Measurements from ENCODE around the gene PEAK1.
"Not testable (repeated sequence)": the region's sequence is repeated elsewhere in the genome, so short reads cannot be mapped to it uniquely, and the experiment has no call there.

The PEAK1 gene

GRCh38 chr15:77311618-77312398, 108.1 kb downstream of the PEAK1 start:
- DNase-seq (ENCODE audit: low read depth in 2 of 2), result no peak

GRCh38 chr15:77311020-77311419, 108.9 kb downstream of the PEAK1 start:
- DNase-seq (ENCODE audit: low read depth in 2 of 2), result no peak

GRCh38 chr15:77309392-77309791, 110.5 kb downstream of the PEAK1 start:
- no peak for DNase-seq (ENCODE audit: low read depth in 2 of 2)

DNA sequence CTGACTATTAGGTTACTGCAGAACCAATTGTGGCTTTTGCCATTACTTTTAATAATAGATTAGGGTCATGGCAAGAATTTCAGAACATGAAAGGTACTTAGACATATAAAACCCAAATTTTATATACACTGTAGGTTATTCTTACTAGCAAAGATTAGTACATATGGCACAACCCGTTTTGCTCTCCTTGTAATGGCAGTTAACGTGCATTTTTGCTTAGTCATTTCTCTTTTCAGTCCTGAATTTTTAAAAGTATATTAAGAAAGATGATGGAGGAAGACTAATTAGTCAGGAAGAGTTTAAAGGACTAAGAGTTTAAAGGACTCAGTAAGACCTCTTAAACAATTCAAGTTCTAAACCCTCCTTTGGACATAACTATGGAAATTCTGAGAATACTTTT, 114.0 kb downstream of the PEAK1 start:
- DNase-seq (ENCODE audit: low read depth in 2 of 2), result no peak

GRCh38 chr15:77296773-77297337, 123.0 kb downstream of the PEAK1 start:
- DNase-seq (ENCODE audit: low read depth in 2 of 2), result no peak

DNA sequence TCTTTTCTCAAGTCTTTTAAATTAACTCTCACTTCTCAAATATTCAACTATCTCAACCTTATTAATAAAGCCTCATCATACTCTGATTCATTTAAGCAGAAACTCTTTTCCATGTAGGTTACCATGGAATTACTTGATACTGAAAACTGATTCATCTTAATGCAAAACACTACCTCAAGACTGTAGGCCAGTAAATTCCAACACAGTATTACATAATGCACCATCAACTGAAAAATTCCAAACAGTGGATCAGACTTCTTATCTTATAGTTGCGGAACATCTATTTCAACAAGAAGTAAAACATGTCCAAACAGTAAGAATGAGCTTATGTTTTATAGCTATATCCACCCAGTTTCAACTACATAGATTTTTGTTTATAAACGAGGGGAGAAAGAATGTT, 124.5 kb downstream of the PEAK1 start:
- DNase-seq (ENCODE audit: low read depth in 2 of 2), result no peak

- DNase-seq (ENCODE audit: low read depth in 2 of 2), result no peak
These were observed 126.8 kb downstream of the PEAK1 start for GRCh38 chr15:77292969-77293558.

- no peak for DNase-seq (ENCODE audit: low read depth in 2 of 2)
These were observed 128.8 kb downstream of the PEAK1 start for GRCh38 chr15:77291107-77291506.

DNA sequence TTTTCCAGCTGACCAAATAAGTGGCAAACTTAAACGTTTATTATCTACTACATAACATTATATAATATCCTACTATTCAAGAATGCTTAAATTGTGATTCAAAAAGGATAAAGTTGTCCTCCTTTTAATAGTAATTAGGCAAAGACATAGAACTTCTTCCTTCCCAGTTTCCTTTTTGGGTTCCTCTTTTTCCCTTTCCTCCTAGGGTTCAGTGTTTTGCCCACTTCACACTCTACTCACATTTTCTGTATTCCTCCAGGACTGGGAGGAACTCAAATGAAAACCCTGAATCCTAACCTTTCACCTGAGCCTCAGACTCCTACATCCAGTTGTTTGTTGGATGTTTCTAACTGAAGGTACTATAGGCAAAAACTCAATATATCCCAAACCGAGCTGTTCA, 132.5 kb downstream of the PEAK1 start:
- no peak for DNase-seq (ENCODE audit: low read depth in 2 of 2)

GRCh38 chr15:77285057-77285997, 134.6 kb downstream of the PEAK1 start:
- DNase-seq (ENCODE audit: low read depth in 2 of 2), result no peak

GRCh38 chr15:77282333-77282732, 137.6 kb downstream of the PEAK1 start:
- DNase-seq (ENCODE audit: low read depth in 2 of 2), result no peak

DNA sequence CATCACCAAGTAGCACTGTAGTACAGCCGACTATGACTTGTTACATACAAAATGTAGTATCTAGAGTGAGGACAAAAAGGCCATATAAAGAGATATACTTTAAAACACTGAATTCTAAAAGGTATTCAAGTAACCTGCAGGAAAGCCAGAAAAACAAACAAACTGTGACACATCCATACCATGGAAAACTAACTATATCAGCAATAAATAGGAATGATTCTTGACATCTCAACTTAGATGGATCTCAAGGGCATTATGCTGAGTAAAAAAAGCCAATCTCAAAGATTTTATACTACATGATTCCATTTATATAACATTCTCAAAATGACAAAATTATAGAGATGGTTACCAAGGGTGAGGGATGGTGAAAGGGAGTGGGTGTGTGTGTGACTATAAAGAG, 143.0 kb downstream of the PEAK1 start:
- DNase-seq (ENCODE audit: low read depth in 2 of 2), result no peak

DNA sequence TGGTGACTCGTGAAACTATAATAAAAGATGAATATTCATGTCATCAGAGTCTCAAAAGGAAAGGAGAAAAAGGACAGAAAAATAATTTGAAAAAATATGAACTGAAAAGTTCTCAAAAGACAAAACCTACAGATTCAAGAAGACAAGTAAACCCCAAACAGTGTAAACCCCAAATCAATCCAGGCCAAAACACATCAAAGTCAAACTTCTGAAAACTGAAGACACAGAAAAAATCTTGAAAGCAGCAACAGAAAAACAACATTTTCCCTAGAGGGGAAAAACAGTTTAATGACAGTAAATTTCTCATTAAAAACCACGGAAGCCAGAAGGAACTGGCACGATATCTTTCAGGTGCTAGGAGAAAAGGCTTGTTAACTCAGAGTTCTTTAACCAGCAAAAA, 143.8 kb downstream of the PEAK1 start:
- no peak for DNase-seq (ENCODE audit: low read depth in 2 of 2)

GRCh38 chr15:77273136-77273535, 146.8 kb downstream of the PEAK1 start:
- not testable (repeated sequence) for DNase-seq (ENCODE audit: low read depth in 2 of 2)

- no peak for DNase-seq (ENCODE audit: low read depth in 2 of 2)
These were observed 153.1 kb downstream of the PEAK1 start for GRCh38 chr15:77266708-77267386.

DNA sequence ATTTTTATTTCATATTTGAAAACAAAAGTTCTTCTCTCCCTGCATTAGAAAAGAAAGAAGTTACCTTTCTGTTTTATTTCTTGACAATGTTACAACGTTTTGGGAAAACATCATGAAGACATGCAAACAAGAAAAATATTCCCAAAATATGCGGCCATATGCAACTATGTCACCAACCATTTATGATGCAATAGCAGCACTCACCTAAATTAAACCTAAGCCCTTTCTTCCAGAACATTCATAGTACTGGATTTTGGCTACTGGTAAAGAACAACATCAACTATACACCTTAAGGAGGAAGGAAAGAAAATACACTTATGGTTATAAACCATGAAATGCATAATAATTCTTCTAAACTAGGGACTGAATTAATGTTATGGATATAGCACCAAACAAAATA, 164.5 kb downstream of the PEAK1 start:
- DNase-seq (ENCODE audit: low read depth in 2 of 2), result no peak

DNA sequence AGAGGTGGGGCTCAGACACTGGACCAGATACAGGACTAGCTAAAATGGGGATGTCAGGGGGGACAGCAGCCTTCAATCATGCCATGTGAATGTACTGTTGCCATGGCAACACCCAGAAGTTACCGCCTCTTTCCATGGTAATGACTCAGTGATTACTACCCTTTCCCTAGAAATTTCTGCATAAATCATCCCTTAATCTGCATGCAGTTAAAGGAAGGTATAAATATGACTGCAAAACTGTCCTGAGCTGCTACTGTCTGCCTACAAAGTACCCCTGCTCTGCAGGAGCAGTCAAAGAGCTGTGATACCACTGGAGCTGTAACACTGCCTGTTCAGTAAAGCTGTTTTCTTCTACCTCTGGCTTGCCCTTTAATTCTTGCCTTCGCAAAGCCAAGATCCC, 168.2 kb downstream of the PEAK1 start:
- DNase-seq (ENCODE audit: low read depth in 2 of 2), result no peak

DNA sequence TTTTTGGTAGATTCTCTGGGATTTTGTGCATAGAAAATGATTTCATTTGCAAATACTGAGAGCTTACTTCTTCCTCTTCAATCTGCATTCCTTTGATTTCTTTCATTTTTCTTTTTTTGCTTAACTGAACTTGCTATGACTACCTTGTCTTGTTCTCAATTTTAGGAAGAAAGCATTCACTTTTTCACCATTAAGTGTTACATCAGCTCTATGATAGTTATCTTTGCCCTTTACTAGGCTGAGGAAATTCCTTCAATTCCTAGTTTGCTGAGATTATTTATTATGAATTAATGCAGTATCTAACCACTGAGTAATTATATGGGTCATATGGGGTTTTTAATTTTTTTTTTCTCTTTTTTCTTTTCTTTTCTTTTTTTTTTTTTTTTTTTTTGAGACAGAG, 172.8 kb downstream of the PEAK1 start:
- no peak for DNase-seq (ENCODE audit: low read depth in 2 of 2)

GRCh38 chr15:77243716-77244401, 176.0 kb downstream of the PEAK1 start:
- DNase-seq (ENCODE audit: low read depth in 2 of 2), result no peak

- DNase-seq (ENCODE audit: low read depth in 2 of 2), result no peak
These were observed 176.8 kb downstream of the PEAK1 start for GRCh38 chr15:77243135-77243534.
